CD14-positive monocyte (primary cell): Measurements from ENCODE around the gene EXOC3L1. TPM values are rescaled to one million over a fixed set of nuclear protein-coding genes. Genes with fewer than 3 reads are reported as not detected.

Source experiments
- DNase-seq, 3 donors: peaks; one replicate each; pipeline ENCODE4 v3.0.0-alpha.2; 2011 to 2022
- H2AFZ ChIP-seq: 2 replicates; pipeline ENCODE4 v1.6.0; 2012; ENCODE audit warnings: mild to moderate bottlenecking, low read depth, low read length, inconsistent platforms; ENCODE audit not compliant: insufficient read depth, poor library complexity, severe bottlenecking
- H3K27ac ChIP-seq, 2 donors: 1 replicate in 1 of 2; 2 replicates in 1 of 2; pipeline ENCODE4 v1.5.1; 2012 to 2013; ENCODE audit warnings: low read length in 2 of 2, control low read depth in 1 of 2, inconsistent platforms in 1 of 2, low read depth in 1 of 2, mild to moderate bottlenecking in 1 of 2
- H3K27me3 ChIP-seq, 2 donors: one replicate each; pipeline versions ENCODE4 v1.6.0 to v1.6.1; 2011 to 2013; ENCODE audit warnings: low read length in 2 of 2; ENCODE audit not compliant: control insufficient read depth in 2 of 2, insufficient read depth in 2 of 2
- H3K36me3 ChIP-seq, 2 donors: replicated peaks in 1 of 2; 1 replicate in 1 of 2; 2 replicates in 1 of 2; pipeline versions ENCODE4 v1.5.1 to v1.6.1; 2012 to 2013; ENCODE audit warnings: low read length in 2 of 2, control low read depth in 1 of 2, inconsistent platforms in 1 of 2, mild to moderate bottlenecking in 1 of 2; ENCODE audit not compliant: insufficient read depth in 2 of 2, control insufficient read depth in 1 of 2
- H3K4me1 ChIP-seq, 2 donors: 1 replicate in 1 of 2; 2 replicates in 1 of 2; pipeline versions ENCODE4 v1.5.1 to v1.6.1; 2012 to 2013; ENCODE audit warnings: low read length in 2 of 2, control low read depth in 1 of 2, inconsistent platforms in 1 of 2, mild to moderate bottlenecking in 1 of 2, moderate library complexity in 1 of 2; ENCODE audit not compliant: insufficient read depth in 2 of 2, control insufficient read depth in 1 of 2
- H3K4me2 ChIP-seq: replicated peaks from 2 replicates; pipeline ENCODE3; 2012; ENCODE audit warnings: low read length, moderate library complexity, mild to moderate bottlenecking; ENCODE audit not compliant: poor library complexity, severe bottlenecking; ENCODE audit errors: extremely low read depth
- H3K4me3 ChIP-seq, 3 experiments: fragments of 200-600 bp in 1 of 3; sonication (generic) in 1 of 3; replicated peaks in 1 of 3; 1 replicate in 2 of 3; 2 replicates in 1 of 3; pipeline ENCODE4 v1.5.1; 2011 to 2013; ENCODE audit warnings: low read length in 3 of 3, mild to moderate bottlenecking in 3 of 3, control low read depth in 2 of 3, low read depth in 2 of 3, inconsistent platforms in 1 of 3, moderate library complexity in 1 of 3
- H3K79me2 ChIP-seq: 2 replicates; pipeline ENCODE4 v1.6.0; 2012; ENCODE audit warnings: mild to moderate bottlenecking, control low read depth, inconsistent platforms, low read length, moderate library complexity; ENCODE audit not compliant: insufficient read depth
- H3K9ac ChIP-seq: 2 replicates; pipeline ENCODE4 v1.6.0; 2017; ENCODE audit warnings: low read length, mild to moderate bottlenecking; ENCODE audit not compliant: insufficient read depth, poor library complexity, severe bottlenecking
- H3K9me3 ChIP-seq, 2 donors: replicated peaks in 1 of 2; 1 replicate in 1 of 2; 2 replicates in 1 of 2; pipeline versions ENCODE4 v1.5.1 to v1.6.1; 2012 to 2013; ENCODE audit warnings: low read length in 2 of 2, control low read depth in 1 of 2; ENCODE audit not compliant: control insufficient read depth in 1 of 2, insufficient read depth in 1 of 2
- H4K20me1 ChIP-seq: 2 replicates; pipeline ENCODE4 v1.6.0; 2012; ENCODE audit warnings: mild to moderate bottlenecking, low read length, control low read depth, moderate library complexity; ENCODE audit not compliant: insufficient read depth
- H3K27ac Mint-ChIP-seq, 7 donors: one replicate each; pipeline ENCODE4 v1.8.0; 2020; ENCODE audit warnings: mild to moderate bottlenecking in 7 of 7, mixed read lengths in 7 of 7, moderate library complexity in 6 of 7, inconsistent platforms in 2 of 7
- H3K27me3 Mint-ChIP-seq, 3 donors: one replicate each; pipeline ENCODE4 v1.8.0; 2021 to 2022; ENCODE audit warnings: low read depth in 3 of 3, mild to moderate bottlenecking in 3 of 3, mixed read lengths in 3 of 3, moderate library complexity in 3 of 3, inconsistent platforms in 1 of 3
- H3K36me3 Mint-ChIP-seq, 2 donors: one replicate each; pipeline ENCODE4 v1.8.0; 2020; ENCODE audit warnings: mixed read lengths in 2 of 2, inconsistent platforms in 1 of 2, mild to moderate bottlenecking in 1 of 2
- H3K4me1 Mint-ChIP-seq: one replicate; pipeline ENCODE4 v1.8.0; 2020; ENCODE audit warnings: mild to moderate bottlenecking, mixed read lengths
- H3K4me3 Mint-ChIP-seq, 2 donors: one replicate each; pipeline ENCODE4 v1.8.0; 2020; ENCODE audit warnings: mild to moderate bottlenecking in 2 of 2, mixed read lengths in 2 of 2, moderate library complexity in 1 of 2
- H3K9me3 Mint-ChIP-seq, 7 donors: one replicate each; pipeline ENCODE4 v1.8.0; 2020 to 2022; ENCODE audit warnings: mixed read lengths in 7 of 7, mild to moderate bottlenecking in 6 of 7, moderate library complexity in 6 of 7, inconsistent platforms in 2 of 7
- WGBS: methylation state at CpG from one replicate; pipeline ENCODE4 v1.1.5; 2013; ENCODE audit warnings: missing lambda C conversion rate; ENCODE audit not compliant: insufficient coverage; 5-methylcytosine and 5-hydroxymethylcytosine counted together
- intact Hi-C, 2 donors: fragments of 100-400 bp; cut with micrococcal nuclease; formaldehyde crosslinking; loops; one replicate each; pipeline versions ENCODE4 v1.15.0 to v1.15.1; 2023
- polyA plus RNA-seq, 3 donors: library from polyadenylated mRNA; depleted of rRNA in 1 of 3; unstranded in 2 of 3; stranded (reverse) in 1 of 3; fragments of 300-500 nt in 2 of 3; fragments of >200 nt in 1 of 3; fragmentation: Illumina TruSeq in 2 of 3; gene quantifications; 1 replicate in 2 of 3; 2 replicates in 1 of 3; pipeline ENCODE4 v1.2.3, GENCODE V29; 2012 to 2021
- TF ChIP-seq, protein P1 (sequence below): fragments of 200-600 bp; IDR thresholded peaks from one replicate; pipeline ENCODE4 v1.8.0; 2022; ENCODE audit warnings: antibody characterized with exemption, mild to moderate bottlenecking

EXOC3L1 gene
- polyA plus RNA-seq, 3 donors, result 2.8 to 3.7 (median 3.0) TPM

DNA sequence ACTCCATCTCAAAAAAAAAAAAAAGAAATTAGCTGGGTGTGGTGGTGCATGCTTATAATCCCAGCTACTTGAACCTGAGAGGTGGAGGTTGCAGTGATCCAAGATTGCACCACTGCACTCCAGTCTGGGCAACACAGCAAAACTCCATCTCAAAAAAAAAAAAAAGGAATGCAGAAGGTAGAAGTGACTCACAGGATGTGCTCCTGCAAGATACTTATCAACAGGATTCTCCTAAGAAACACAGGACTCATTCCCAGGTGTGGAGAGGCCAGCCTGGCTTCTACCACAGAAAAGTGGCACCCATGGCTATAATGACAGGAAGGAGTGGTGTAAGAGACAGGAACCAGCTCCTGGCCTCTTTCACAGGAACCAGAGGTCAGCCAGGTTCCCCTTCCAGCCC lies 22.8 kb upstream of the EXOC3L1 start:
- H3K9ac ChIP-seq, result no peak overlapping the region
- peaks cover 17% of the 10 kb centered on the region in 2 donors for H3K4me1 ChIP-seq
- H3K27ac Mint-ChIP-seq, result no peak overlapping the region
- H3K9me3 ChIP-seq, result no peaks in the 10 kb centered on the region
- intact Hi-C loops, result no loop called here
- H3K4me1 Mint-ChIP-seq, result peaks cover 30% of the 10 kb centered on the region
- peaks cover 0 to 11% (median 7%) of the 10 kb centered on the region in 3 donors for H3K27me3 Mint-ChIP-seq
- H3K4me3 Mint-ChIP-seq, result no peak overlapping the region
- no peak overlapping the region for H2AFZ ChIP-seq
- no peaks in the 10 kb centered on the region for H3K79me2 ChIP-seq
- H4K20me1 ChIP-seq, result no peaks in the 10 kb centered on the region
- H3K4me2 ChIP-seq, result no peak overlapping the region
- H3K9me3 Mint-ChIP-seq, result no peaks in the 10 kb centered on the region
- peaks cover 6 to 7% of the 10 kb centered on the region in 2 donors for H3K36me3 Mint-ChIP-seq
- H3K4me3 ChIP-seq, result no peak overlapping the region
- H3K36me3 ChIP-seq, result no peaks in the 10 kb centered on the region
- TF ChIP-seq, protein P1, sequence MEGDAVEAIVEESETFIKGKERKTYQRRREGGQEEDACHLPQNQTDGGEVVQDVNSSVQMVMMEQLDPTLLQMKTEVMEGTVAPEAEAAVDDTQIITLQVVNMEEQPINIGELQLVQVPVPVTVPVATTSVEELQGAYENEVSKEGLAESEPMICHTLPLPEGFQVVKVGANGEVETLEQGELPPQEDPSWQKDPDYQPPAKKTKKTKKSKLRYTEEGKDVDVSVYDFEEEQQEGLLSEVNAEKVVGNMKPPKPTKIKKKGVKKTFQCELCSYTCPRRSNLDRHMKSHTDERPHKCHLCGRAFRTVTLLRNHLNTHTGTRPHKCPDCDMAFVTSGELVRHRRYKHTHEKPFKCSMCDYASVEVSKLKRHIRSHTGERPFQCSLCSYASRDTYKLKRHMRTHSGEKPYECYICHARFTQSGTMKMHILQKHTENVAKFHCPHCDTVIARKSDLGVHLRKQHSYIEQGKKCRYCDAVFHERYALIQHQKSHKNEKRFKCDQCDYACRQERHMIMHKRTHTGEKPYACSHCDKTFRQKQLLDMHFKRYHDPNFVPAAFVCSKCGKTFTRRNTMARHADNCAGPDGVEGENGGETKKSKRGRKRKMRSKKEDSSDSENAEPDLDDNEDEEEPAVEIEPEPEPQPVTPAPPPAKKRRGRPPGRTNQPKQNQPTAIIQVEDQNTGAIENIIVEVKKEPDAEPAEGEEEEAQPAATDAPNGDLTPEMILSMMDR, result no peak
- DNase-seq, result no peak
- no peak overlapping the region for H3K27ac ChIP-seq
- no peaks in the 10 kb centered on the region for H3K27me3 ChIP-seq

DNA sequence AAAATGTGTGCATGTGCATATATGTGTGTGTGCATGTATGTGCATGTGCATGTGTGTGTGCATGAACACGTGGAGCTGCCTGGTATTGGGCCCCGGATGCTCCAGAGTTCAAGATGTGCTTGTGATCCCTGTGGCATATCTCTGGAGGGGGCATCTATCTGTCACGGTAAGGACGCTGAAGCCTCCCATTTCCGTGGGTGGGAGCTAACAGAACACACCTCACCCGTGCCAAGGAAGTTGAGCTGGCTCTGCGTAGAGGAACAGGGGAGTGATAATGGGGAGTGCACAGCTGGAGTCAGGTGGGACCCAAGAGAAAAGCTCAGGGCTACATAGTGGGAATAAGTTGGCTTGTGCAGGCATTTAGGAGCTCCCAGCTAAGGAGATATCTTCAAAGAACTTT lies 21.7 kb upstream of the EXOC3L1 start:
- DNase-seq, result no peak
- H3K36me3 Mint-ChIP-seq, result peaks cover 6 to 7% of the 10 kb centered on the region in 2 donors
- Histone ChIP-seq H3K4me1 (peaks cover 6% of the 10 kb centered on the region in 2 donors), H3K36me3 (peaks cover 0 to 2% of the 10 kb centered on the region in 2 donors), H3K9me3 (no peaks in the 10 kb centered on the region), H3K4me3 (no peak overlapping the region), H4K20me1 (no peaks in the 10 kb centered on the region), H3K27ac (no peak overlapping the region), H3K79me2 (no peaks in the 10 kb centered on the region), H2AFZ (no peak overlapping the region), H3K27me3 (no peaks in the 10 kb centered on the region), H3K9ac (no peak overlapping the region), H3K4me2 (no peak overlapping the region)
- no peak overlapping the region for H3K4me3 Mint-ChIP-seq
- WGBS, result 96% methylated on average over 7 of the region's 7 CpGs
- peaks cover 0 to 7% (median 7%) of the 10 kb centered on the region in 3 donors for H3K27me3 Mint-ChIP-seq
- peaks cover 0 to 2% (median 0%) of the 10 kb centered on the region in 7 donors for H3K9me3 Mint-ChIP-seq
- intact Hi-C loops, result no loop called here
- TF ChIP-seq, protein P1, result no peak
- no peak overlapping the region for H3K27ac Mint-ChIP-seq
- H3K4me1 Mint-ChIP-seq, result peaks cover 19% of the 10 kb centered on the region
